ENCODE measurements around the gene FST. TPM values are rescaled to one million over a fixed set of nuclear protein-coding genes. Genes with fewer than 3 reads are reported as not detected.
A peak's percentile ranks its signal among the peaks of the same experiment; 100 is the strongest.

Gene FST
- total and polyA plus RNA-seq, 4 donors = 2.7 to 4.5 (median 3.5) TPM

DNA sequence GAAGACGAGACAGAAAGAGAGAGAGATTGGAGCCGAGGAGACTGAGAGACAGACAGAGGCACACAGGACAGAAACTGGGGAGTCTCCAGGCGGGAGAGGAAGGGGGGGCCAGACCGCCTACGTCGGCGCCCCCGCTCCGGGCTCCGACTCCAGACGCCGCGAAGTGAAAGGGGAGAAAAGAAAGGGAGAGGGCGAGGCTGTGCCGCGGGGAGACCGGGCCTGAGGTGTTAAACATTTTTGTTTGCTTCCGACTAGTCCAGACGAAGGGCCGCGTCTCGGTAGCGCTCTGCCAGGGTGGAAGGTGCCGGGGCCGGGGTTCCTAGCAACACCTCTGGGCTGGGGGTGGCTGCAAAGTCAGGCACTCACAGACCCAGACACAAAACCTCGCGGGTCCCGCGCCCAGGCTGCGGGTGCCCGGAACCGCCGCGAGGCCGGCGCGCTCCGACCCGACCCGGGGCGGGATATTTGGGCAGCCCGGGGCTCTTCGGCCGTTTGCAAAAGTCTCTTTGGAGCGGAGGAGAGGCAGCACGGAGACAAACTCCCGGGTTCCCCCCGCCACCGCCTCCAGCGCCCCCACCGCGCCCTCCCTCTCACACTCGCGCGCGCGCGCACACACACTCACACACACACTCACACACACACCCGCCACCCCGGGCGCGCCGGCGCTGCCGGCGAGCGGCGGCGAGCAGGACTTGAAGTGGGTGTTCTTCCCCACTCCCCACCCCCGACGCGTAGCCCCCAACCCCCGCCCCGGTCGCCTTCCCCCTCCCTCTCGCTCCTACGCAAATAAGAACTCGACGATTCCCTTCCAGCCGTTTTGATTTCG lies 626 bp upstream of the FST start:
- Histone ChIP-seq H3K4me3 (ENCODE audit: low read depth, low read length) (peak overlapping the region; percentile 71), H3K36me3 (ENCODE audit: control insufficient read depth, insufficient read depth, low read length) (no peaks in the 10 kb centered on the region), H3K27ac (ENCODE audit: low read depth, low read length) (peak overlapping the region; percentile 93), H3K9me3 (ENCODE audit: control insufficient read depth, insufficient read depth, low read length) (no peaks in the 10 kb centered on the region), H3K27me3 (ENCODE audit: control insufficient read depth, insufficient read depth, low read length) (peaks cover 41% of the 10 kb centered on the region), H3K4me1 (ENCODE audit: control insufficient read depth, insufficient read depth, low read length) (peaks cover 24% of the 10 kb centered on the region)
- under 1% methylated on average over 52 of the region's 81 CpGs for WGBS (ENCODE audit: insufficient coverage)
- peak in 2 of 6 donors; percentile 69 to 79 for DNase-seq (ENCODE audit: low read depth in 4 of 6, low spot score in 6 of 6)

DNA sequence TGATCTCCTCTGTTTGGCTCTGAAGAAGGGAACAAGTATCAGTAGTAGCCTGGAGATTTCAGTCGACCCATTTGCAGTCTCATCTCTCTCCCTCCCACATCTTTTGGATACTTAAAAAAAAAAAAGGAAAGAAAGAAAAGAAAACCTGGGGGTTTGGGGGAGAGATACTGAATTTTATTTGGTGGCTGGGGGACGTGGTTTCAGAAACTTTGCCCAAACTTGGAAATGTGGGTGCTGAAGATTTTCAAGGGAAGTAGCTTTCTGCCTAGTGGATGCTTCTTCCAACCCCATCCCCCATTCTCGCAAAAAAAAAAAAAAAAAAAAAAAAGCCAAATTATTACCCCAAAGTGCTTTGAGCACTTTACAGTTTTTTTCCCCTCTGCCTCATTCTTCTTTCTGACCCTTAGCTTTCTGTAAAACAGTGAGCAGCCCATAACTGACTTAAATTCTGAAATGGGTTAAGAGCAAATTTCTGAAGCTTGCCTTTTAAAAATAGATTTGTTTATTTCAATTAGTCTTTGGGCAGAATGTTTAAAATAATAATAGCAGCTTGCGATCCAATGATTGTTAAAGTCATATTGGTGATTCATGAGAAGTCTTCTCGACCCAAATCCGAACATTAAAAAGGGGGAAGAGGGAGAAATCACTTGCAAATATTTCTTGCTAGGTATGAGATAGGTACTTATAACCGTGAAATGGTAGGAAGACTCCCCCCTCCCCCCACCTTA lies 894 bp downstream of the FST start:
- H3K27ac ChIP-seq (ENCODE audit: low read depth, low read length) = peak overlapping the region; percentile 55
- peaks cover 45% of the 10 kb centered on the region for H3K27me3 ChIP-seq (ENCODE audit: control insufficient read depth, insufficient read depth, low read length)
- peak overlapping the region; percentile 71 for H3K4me3 ChIP-seq (ENCODE audit: low read depth, low read length)
- no CpG with 5 or more reads among the region's 7 CpGs for WGBS (ENCODE audit: insufficient coverage)
- H3K36me3 ChIP-seq (ENCODE audit: control insufficient read depth, insufficient read depth, low read length) = no peaks in the 10 kb centered on the region
- H3K4me1 ChIP-seq (ENCODE audit: control insufficient read depth, insufficient read depth, low read length) = peaks cover 24% of the 10 kb centered on the region
- no peaks in the 10 kb centered on the region for H3K9me3 ChIP-seq (ENCODE audit: control insufficient read depth, insufficient read depth, low read length)
- peak in 1 of 6 donors; percentile 10 for DNase-seq (ENCODE audit: low read depth in 4 of 6, low spot score in 6 of 6)

DNA sequence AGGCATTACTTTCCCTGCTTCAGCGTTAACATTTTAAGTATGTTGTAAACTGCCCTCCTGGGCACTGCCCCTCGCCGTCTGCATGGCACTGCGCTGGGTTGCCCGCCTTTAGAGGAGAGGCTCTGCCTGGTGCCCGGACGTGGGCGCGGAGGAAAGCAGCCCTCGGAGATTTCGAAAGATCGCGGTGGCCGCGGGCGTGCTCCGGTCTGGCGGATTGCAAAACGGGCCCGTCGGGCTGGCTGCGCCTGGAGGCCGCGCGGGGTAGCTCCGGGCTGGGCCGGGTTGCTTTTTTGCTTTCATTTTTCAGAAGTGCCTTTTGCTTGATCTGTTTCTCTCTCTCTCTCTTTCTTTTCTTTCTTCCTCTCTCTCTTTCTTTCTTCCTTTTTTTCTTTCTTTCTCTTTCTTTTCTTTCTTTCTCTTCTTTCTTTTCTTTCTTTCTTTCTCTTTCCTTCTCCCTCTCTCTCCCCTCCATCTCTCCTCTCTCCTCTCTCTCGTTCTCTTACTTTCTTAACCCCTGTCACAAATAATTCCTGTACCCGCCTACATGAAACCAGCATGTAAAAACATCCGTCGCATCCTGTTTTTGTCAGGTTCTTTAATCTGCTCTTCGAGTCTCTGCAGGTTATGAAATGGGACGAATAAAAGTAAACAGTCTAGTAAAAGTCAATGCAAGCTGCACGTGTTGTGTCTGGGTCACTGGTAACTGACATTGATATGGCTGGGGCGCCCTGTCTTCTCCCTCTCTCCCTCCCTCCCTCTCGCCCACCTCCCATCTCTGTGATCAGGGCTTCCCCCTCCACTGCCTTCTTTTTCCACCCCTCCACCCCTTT lies 1.7 kb downstream of the FST start:
- no peak overlapping the region for H3K27ac ChIP-seq (ENCODE audit: low read depth, low read length)
- H3K4me1 ChIP-seq (ENCODE audit: control insufficient read depth, insufficient read depth, low read length) = peaks cover 24% of the 10 kb centered on the region
- peak overlapping the region; percentile 71 for H3K4me3 ChIP-seq (ENCODE audit: low read depth, low read length)
- no peaks in the 10 kb centered on the region for H3K9me3 ChIP-seq (ENCODE audit: control insufficient read depth, insufficient read depth, low read length)
- H3K27me3 ChIP-seq (ENCODE audit: control insufficient read depth, insufficient read depth, low read length) = peaks cover 45% of the 10 kb centered on the region
- H3K36me3 ChIP-seq (ENCODE audit: control insufficient read depth, insufficient read depth, low read length) = no peaks in the 10 kb centered on the region
- WGBS (ENCODE audit: insufficient coverage) = under 1% methylated on average over 35 of the region's 36 CpGs
- peak in 2 of 6 donors; percentile 22 to 55 for DNase-seq (ENCODE audit: low read depth in 4 of 6, low spot score in 6 of 6)

DNA sequence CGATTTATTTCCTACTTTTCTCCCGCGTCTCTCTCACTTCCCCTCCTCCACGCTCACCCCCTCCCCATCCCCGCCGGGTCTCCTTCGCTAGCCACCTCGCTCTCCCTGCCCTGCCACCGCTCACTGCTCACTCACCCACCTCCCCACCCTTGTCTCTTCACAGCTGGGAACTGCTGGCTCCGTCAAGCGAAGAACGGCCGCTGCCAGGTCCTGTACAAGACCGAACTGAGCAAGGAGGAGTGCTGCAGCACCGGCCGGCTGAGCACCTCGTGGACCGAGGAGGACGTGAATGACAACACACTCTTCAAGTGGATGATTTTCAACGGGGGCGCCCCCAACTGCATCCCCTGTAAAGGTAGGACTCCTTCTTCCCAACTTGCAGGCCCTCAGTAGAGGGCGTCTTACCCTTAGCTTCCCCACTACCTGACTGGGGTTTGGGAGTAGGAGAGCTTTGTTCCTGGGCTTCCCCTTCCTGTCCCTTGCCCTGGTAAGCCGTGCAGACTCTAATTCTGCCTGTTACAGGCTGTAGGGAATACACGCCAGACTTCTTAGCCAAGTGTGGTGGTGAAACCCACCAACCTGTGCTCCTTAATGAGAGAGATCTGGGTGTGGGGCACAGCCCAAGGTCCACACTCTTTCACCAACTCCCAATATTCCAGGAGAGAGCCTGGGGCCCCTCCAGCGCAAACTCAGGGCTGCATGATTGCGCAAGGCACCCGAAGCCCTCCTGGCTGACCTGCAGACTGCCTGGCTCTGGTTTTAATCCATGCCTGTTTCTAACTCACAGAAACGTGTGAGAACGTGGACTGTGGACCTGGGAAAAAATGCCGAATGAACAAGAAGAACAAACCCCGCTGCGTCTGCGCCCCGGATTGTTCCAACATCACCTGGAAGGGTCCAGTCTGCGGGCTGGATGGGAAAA lies 2.5 kb downstream of the FST start:
- Histone ChIP-seq H3K27me3 (ENCODE audit: control insufficient read depth, insufficient read depth, low read length) (peaks cover 45% of the 10 kb centered on the region), H3K4me3 (ENCODE audit: low read depth, low read length) (peak overlapping the region; percentile 71), H3K27ac (ENCODE audit: low read depth, low read length) (no peak overlapping the region), H3K9me3 (ENCODE audit: control insufficient read depth, insufficient read depth, low read length) (no peaks in the 10 kb centered on the region), H3K36me3 (ENCODE audit: control insufficient read depth, insufficient read depth, low read length) (no peaks in the 10 kb centered on the region), H3K4me1 (ENCODE audit: control insufficient read depth, insufficient read depth, low read length) (peaks cover 24% of the 10 kb centered on the region)
- 34% methylated on average over 31 of the region's 35 CpGs for WGBS (ENCODE audit: insufficient coverage)
- peak in 2 of 6 donors; percentile 26 to 32 for DNase-seq (ENCODE audit: low read depth in 4 of 6, low spot score in 6 of 6)

DNA sequence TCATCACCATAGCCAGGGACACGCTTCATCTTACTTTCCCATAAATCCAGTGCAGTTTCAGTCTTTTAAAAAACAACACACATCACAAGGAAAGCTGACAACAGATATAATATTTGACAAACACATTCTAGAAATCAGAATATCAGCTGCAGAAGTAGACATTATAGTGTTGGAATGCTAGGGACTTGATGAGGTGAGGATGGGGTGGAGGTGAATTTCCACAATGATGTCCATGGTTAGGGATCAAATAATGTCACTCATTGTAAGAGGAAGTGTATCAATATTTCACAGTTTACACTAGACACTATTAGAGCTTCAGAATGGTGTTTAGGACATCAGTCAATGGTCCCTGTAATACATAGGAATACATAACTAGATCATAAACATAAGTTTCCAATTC lies 7.0 kb downstream of the FST start:
- peaks cover 7% of the 10 kb centered on the region for H3K4me1 ChIP-seq (ENCODE audit: control insufficient read depth, insufficient read depth, low read length)
- H3K36me3 ChIP-seq (ENCODE audit: control insufficient read depth, insufficient read depth, low read length) = no peaks in the 10 kb centered on the region
- no peak overlapping the region for H3K27ac ChIP-seq (ENCODE audit: low read depth, low read length)
- H3K4me3 ChIP-seq (ENCODE audit: low read depth, low read length) = no peak overlapping the region
- H3K9me3 ChIP-seq (ENCODE audit: control insufficient read depth, insufficient read depth, low read length) = no peaks in the 10 kb centered on the region
- DNase-seq (ENCODE audit: low read depth in 4 of 6, low spot score in 6 of 6) = no peak
- WGBS (ENCODE audit: insufficient coverage) = 100% methylated on average over 1 of the region's 1 CpG
- H3K27me3 ChIP-seq (ENCODE audit: control insufficient read depth, insufficient read depth, low read length) = peaks cover 19% of the 10 kb centered on the region

DNA sequence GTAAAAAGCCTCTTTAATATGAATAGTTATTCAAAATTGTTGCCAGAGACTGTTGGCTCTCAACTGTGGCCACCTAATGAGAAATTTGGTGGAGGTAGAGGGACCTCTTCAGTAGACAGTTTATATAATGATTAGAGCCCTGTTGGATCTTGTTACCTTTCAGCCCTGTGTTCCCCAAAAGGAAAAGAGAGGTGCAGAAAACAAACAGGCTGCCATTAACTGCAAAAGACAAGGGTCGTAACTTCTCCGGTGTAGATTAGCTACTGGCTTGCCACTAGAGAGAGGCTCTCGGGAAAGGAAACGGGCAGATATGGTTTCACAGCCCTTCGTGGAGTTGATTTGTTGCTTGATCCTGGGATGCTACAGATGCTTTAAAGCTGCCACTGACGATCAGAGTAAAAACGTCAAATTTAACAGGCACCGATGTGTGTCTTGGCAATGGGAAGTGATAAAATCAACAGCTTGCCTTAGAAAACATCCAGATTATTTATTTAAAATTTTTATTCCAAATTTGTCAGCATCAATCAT lies 7.8 kb downstream of the FST start:
- Histone ChIP-seq H3K36me3 (ENCODE audit: control insufficient read depth, insufficient read depth, low read length) (no peaks in the 10 kb centered on the region), H3K4me3 (ENCODE audit: low read depth, low read length) (no peak overlapping the region), H3K27ac (ENCODE audit: low read depth, low read length) (no peak overlapping the region), H3K4me1 (ENCODE audit: control insufficient read depth, insufficient read depth, low read length) (no peaks in the 10 kb centered on the region), H3K27me3 (ENCODE audit: control insufficient read depth, insufficient read depth, low read length) (peaks cover 11% of the 10 kb centered on the region), H3K9me3 (ENCODE audit: control insufficient read depth, insufficient read depth, low read length) (no peaks in the 10 kb centered on the region)
- DNase-seq (ENCODE audit: low read depth in 4 of 6, low spot score in 6 of 6) = no peak
- WGBS (ENCODE audit: insufficient coverage) = 52% methylated on average over 5 of the region's 8 CpGs

DNA sequence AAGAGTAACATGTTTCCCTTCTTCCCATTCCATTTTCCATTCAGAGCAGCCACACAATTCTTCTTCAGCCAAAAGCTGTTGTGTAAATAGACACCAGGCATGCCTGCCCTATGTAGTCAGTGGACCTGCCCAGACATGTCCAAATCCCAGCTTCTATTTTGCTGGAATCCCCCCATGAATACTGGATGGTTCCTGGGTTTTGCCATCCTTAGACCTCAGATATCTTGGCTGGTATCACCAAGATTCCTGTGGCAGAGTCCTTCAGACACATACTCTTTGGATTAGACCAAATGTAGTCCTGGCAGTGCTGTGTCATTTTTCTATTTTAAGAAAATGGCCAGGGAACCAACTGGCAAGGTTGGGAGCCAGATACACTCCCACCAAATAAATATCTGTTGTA lies 10.3 kb downstream of the FST start:
- H3K4me1 ChIP-seq (ENCODE audit: control insufficient read depth, insufficient read depth, low read length) = no peaks in the 10 kb centered on the region
- no peaks in the 10 kb centered on the region for H3K36me3 ChIP-seq (ENCODE audit: control insufficient read depth, insufficient read depth, low read length)
- no peaks in the 10 kb centered on the region for H3K27me3 ChIP-seq (ENCODE audit: control insufficient read depth, insufficient read depth, low read length)
- H3K27ac ChIP-seq (ENCODE audit: low read depth, low read length) = no peak overlapping the region
- no peaks in the 10 kb centered on the region for H3K9me3 ChIP-seq (ENCODE audit: control insufficient read depth, insufficient read depth, low read length)
- DNase-seq (ENCODE audit: low read depth in 4 of 6, low spot score in 6 of 6) = no peak
- no peak overlapping the region for H3K4me3 ChIP-seq (ENCODE audit: low read depth, low read length)

DNA sequence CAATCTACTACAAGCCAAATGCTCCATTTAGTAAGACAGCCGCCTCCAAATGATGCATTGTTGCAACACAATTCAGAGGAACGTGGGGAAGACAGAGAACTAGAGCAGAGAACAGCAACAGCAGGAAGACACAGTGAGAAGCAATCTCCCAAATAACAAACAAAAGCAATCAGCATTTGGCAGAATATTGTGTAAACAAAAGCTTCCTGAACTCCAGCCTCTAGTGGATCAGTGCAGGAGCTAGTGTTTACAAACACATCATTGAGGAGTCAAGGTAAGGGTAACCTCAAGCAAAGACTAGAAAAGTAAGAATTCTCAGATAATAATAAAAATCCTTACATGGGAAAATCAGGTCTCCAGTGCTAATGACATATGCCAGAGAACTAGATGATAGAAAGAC lies 20.6 kb downstream of the FST start:
- Histone ChIP-seq H3K9me3 (ENCODE audit: control insufficient read depth, insufficient read depth, low read length) (no peaks in the 10 kb centered on the region), H3K4me3 (ENCODE audit: low read depth, low read length) (no peak overlapping the region), H3K4me1 (ENCODE audit: control insufficient read depth, insufficient read depth, low read length) (no peaks in the 10 kb centered on the region), H3K27ac (ENCODE audit: low read depth, low read length) (no peak overlapping the region), H3K36me3 (ENCODE audit: control insufficient read depth, insufficient read depth, low read length) (no peaks in the 10 kb centered on the region), H3K27me3 (ENCODE audit: control insufficient read depth, insufficient read depth, low read length) (no peaks in the 10 kb centered on the region)
- no CpG with 5 or more reads among the region's 2 CpGs for WGBS (ENCODE audit: insufficient coverage)
- DNase-seq (ENCODE audit: low read depth in 4 of 6, low spot score in 6 of 6) = peak in 1 of 6 donors; percentile 41
